Fibroblast of villous mesenchyme (primary cell): Measurements from ENCODE around the gene APC. TPM values are rescaled to one million over a fixed set of nuclear protein-coding genes. Genes with fewer than 3 reads are reported as not detected.
"Not testable (repeated sequence)": the region's sequence is repeated elsewhere in the genome, so short reads cannot be mapped to it uniquely, and the experiment has no call there.

Experiments used
- DNase-seq: peaks from one replicate; pipeline ENCODE4 v3.0.0-alpha.2; 2010; ENCODE audit warnings: low read depth
- H3K4me3 ChIP-seq: 2 replicates; pipeline ENCODE4 v1.5.1; 2011; ENCODE audit warnings: low read depth, mild to moderate bottlenecking, low read length
- CTCF ChIP-seq: IDR thresholded peaks from 2 replicates; pipeline ENCODE4 v1.5.1; 2012; ENCODE audit warnings: low read depth, mild to moderate bottlenecking, low read length; ENCODE audit not compliant: insufficient read depth
- total RNA-seq: library from RNA; depleted of rRNA; stranded (reverse); fragments of >200 nt; gene quantifications from 2 replicates; pipeline ENCODE4 v1.2.3, GENCODE V29; 2012

Gene APC
- total RNA-seq, 1 donor = 69.1 TPM

- H3K4me3 ChIP-seq = no peak overlapping the region
- TF ChIP-seq CTCF = no peak
- DNase-seq = no peak
These were observed 24.5 kb upstream of the APC start for GRCh38 chr5:112713206-112713605.

GRCh38 chr5:112716895-112717294 is 20.8 kb upstream of the APC start:
- H3K4me3 ChIP-seq = not testable (repeated sequence)

GRCh38 chr5:112717506-112718082 is 20.1 kb upstream of the APC start:
- DNase-seq = no peak
- no peak for TF ChIP-seq CTCF
- H3K4me3 ChIP-seq = no peak overlapping the region

More at GRCh38 chr5:112716895-112717294, 20.8 kb upstream of the APC start:
- DNase-seq = not testable (repeated sequence)

GRCh38 chr5:112718344-112718743 is 19.3 kb upstream of the APC start:
- no peak for TF ChIP-seq CTCF
- DNase-seq = no peak
- H3K4me3 ChIP-seq = no peak overlapping the region

GRCh38 chr5:112720576-112720975 is 17.1 kb upstream of the APC start:
- DNase-seq = no peak

GRCh38 chr5:112724901-112725300 is 12.8 kb upstream of the APC start:
- TF ChIP-seq CTCF = no peak
- no peak overlapping the region for H3K4me3 ChIP-seq
- no peak for DNase-seq

More at GRCh38 chr5:112720576-112720975, 17.1 kb upstream of the APC start:
- no peak for TF ChIP-seq CTCF
- H3K4me3 ChIP-seq = no peak overlapping the region

GRCh38 chr5:112729630-112730029 is 8.1 kb upstream of the APC start:
- no peak for DNase-seq
- no peak for TF ChIP-seq CTCF
- no peak overlapping the region for H3K4me3 ChIP-seq

- TF ChIP-seq CTCF = no peak
- H3K4me3 ChIP-seq = no peak overlapping the region
- DNase-seq = no peak
These were observed 5.6 kb upstream of the APC start for GRCh38 chr5:112732131-112732530.
